Astrocyte of the cerebellum (primary cell): ENCODE data around the gene NLRP8.

ENCODE experiments used
- DNase-seq: peaks from one replicate; pipeline ENCODE4 v3.0.0-alpha.2; 2011; ENCODE audit warnings: low read depth
- H3K4me3 ChIP-seq: 2 replicates; pipeline ENCODE4 v1.5.1; 2011; ENCODE audit warnings: mild to moderate bottlenecking, low read depth, low read length, moderate library complexity
- in situ Hi-C: cut with HindIII; loops from 2 replicates; pipeline ENCODE4 v1.10.0; 2017; ENCODE audit warnings: low sequenced_read_pairs
- TF ChIP-seq, protein P1 (sequence below): IDR thresholded peaks from 2 replicates; pipeline ENCODE4 v1.5.1; 2012; ENCODE audit warnings: low read length, low read depth, moderate library complexity, mild to moderate bottlenecking; ENCODE audit errors: missing control alignments

The NLRP8 gene

DNA sequence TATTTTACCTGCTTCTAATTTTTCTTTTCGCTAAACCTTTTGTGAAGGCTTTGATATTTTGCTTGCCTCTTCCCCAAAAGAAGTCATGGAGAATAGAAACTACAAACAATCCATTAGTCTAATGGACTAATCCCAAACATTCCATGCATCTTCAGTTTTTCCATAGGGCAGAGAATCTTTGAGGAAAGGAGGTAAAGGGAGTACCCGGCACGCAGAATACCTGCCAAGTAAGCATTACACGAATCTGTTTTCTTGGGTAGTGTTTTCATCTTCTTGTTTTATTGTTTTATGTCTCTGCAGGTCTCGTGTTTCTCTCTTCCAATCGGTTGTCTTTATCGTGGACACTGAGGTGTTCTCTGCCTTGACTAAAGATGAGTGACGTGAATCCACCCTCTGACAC, at the start of gene NLRP8:
Gene NLRP8, plus strand, starts transcription at position 301 of the 400 bp plus-strand sequence.
- in situ Hi-C loops = no loop called here
- TF ChIP-seq, protein P1, sequence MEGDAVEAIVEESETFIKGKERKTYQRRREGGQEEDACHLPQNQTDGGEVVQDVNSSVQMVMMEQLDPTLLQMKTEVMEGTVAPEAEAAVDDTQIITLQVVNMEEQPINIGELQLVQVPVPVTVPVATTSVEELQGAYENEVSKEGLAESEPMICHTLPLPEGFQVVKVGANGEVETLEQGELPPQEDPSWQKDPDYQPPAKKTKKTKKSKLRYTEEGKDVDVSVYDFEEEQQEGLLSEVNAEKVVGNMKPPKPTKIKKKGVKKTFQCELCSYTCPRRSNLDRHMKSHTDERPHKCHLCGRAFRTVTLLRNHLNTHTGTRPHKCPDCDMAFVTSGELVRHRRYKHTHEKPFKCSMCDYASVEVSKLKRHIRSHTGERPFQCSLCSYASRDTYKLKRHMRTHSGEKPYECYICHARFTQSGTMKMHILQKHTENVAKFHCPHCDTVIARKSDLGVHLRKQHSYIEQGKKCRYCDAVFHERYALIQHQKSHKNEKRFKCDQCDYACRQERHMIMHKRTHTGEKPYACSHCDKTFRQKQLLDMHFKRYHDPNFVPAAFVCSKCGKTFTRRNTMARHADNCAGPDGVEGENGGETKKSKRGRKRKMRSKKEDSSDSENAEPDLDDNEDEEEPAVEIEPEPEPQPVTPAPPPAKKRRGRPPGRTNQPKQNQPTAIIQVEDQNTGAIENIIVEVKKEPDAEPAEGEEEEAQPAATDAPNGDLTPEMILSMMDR = no peak

GRCh38 chr19:55898911-55899310, 48.7 kb upstream of the NLRP8 start:
- in situ Hi-C loops = no loop called here
- TF ChIP-seq, protein P1 = no peak

More for the DNA sequence above, at the start of gene NLRP8:
- no peak within 1 kb of the TSS for H3K4me3 ChIP-seq
- no peak for DNase-seq

GRCh38 chr19:55901369-55902079, 46.1 kb upstream of the NLRP8 start:
- TF ChIP-seq, protein P1 = no peak
- in situ Hi-C loops = no loop called here
- DNase-seq = no peak
- no peak overlapping the region for H3K4me3 ChIP-seq

More at GRCh38 chr19:55898911-55899310, 48.7 kb upstream of the NLRP8 start:
- no peak overlapping the region for H3K4me3 ChIP-seq
- DNase-seq = no peak

- in situ Hi-C loops = no loop called here
- TF ChIP-seq, protein P1 = no peak
- no peak for DNase-seq
- H3K4me3 ChIP-seq = no peak overlapping the region
Observed at GRCh38 chr19:55902080-55902751, 45.4 kb upstream of the NLRP8 start.

DNA sequence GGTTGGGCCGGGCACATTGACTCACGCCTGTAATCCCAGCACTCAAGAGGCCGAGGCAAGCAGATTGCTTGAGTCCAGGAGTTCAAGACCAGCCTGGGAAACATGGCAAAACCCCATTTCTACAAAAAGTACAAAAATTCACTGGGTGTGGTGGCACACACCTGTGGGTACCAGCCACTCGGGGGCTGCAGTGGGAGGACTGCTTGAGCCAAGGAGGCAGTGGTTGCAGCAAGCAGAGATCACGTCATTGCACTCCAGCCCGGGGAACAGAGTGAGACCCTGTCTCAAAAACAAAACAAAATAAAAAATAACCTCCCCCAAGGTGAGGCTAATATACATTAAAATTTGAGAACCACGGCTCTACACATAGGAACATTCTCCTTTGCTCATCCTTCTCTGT, 40.3 kb upstream of the NLRP8 start:
- TF ChIP-seq, protein P1 = no peak
- H3K4me3 ChIP-seq = no peak overlapping the region
- DNase-seq = no peak
- in situ Hi-C loops = no loop called here

- no peak for DNase-seq
- in situ Hi-C loops = no loop called here
- H3K4me3 ChIP-seq = no peak overlapping the region
- TF ChIP-seq, protein P1 = no peak
Observed at GRCh38 chr19:55907746-55908145, 39.9 kb upstream of the NLRP8 start.
